PC-9 (cell line): ENCODE measurements around the gene LYZL6. TPM values are rescaled to one million over a fixed set of nuclear protein-coding genes. Genes with fewer than 3 reads are reported as not detected.

Experiments
- BruUV-seq: library from RNA; stranded (reverse); fragments of 400-500 nt; replicated peaks from 2 replicates; lab custom pipeline; 2021; lab: Mats Ljungman, UMichigan
- CTCF ChIA-PET: fragments of 300-600 bp; sonication (Branson Sonifier 250); formaldehyde crosslinking; loops from one replicate; lab custom pipeline; 2022; ENCODE audit warnings: antibody characterized with exemption; lab: Charles Lee
- POLR2A ChIA-PET: fragments of 300-600 bp; sonication (Branson Sonifier 250); formaldehyde crosslinking; loops from one replicate; lab custom pipeline; 2022; ENCODE audit warnings: antibody characterized with exemption; ENCODE audit not compliant: unreplicated experiment; lab: Charles Lee
- DNase-seq, 2 experiments: peaks; one replicate each; pipeline versions ENCODE4 v3.0.0 to v3.0.0-alpha.2; 2015 to 2022; ENCODE audit warnings: mixed read lengths in 1 of 2
- H2AFZ ChIP-seq: fragments of 200-600 bp; sonication (generic); 2 replicates; pipeline ENCODE4 v1.8.1; 2017; ENCODE audit warnings: antibody characterized with exemption
- H3F3A ChIP-seq: fragments of 200-600 bp; sonication (generic); 2 replicates; pipeline ENCODE4 v1.8.1; 2017; ENCODE audit warnings: antibody characterized with exemption, mild to moderate bottlenecking, low read depth; ENCODE audit not compliant: insufficient read depth
- H3K27ac ChIP-seq: fragments of 200-600 bp; sonication (generic); 2 replicates; pipeline ENCODE4 v1.6.1; 2016; ENCODE audit warnings: mixed run types
- H3K27me3 ChIP-seq: fragments of 200-600 bp; sonication (generic); 2 replicates; pipeline ENCODE4 v1.6.1; 2016; ENCODE audit warnings: low read depth, mixed run types; ENCODE audit not compliant: insufficient read depth
- H3K36me3 ChIP-seq: fragments of 200-600 bp; sonication (generic); 2 replicates; pipeline ENCODE4 v1.6.1; 2016; ENCODE audit warnings: low read depth, mixed run types
- H3K4me1 ChIP-seq: fragments of 200-600 bp; sonication (generic); replicated peaks from 2 replicates; pipeline ENCODE4 v1.6.1; 2016; ENCODE audit warnings: mixed run types; ENCODE audit not compliant: insufficient read depth
- H3K4me2 ChIP-seq: fragments of 200-600 bp; sonication (generic); 2 replicates; pipeline ENCODE4 v1.6.1; 2017; ENCODE audit warnings: mixed run types
- H3K4me3 ChIP-seq: fragments of 200-600 bp; sonication (generic); 2 replicates; pipeline ENCODE4 v1.6.1; 2016; ENCODE audit warnings: mixed run types
- H3K79me2 ChIP-seq: fragments of 200-600 bp; sonication (generic); 2 replicates; pipeline ENCODE4 v1.6.1; 2017; ENCODE audit warnings: low read depth, mixed run types
- H3K9me2 ChIP-seq: fragments of 200-600 bp; sonication (generic); 2 replicates; pipeline ENCODE4 v1.8.1; 2017; ENCODE audit warnings: mild to moderate bottlenecking; ENCODE audit not compliant: insufficient read depth
- H3K9me3 ChIP-seq: fragments of 200-600 bp; sonication (generic); 2 replicates; pipeline ENCODE4 v1.8.1; 2016; ENCODE audit warnings: low read depth; ENCODE audit not compliant: insufficient read depth
- H4K20me1 ChIP-seq: fragments of 200-600 bp; sonication (generic); 2 replicates; pipeline ENCODE4 v1.8.1; 2017; ENCODE audit not compliant: insufficient read depth
- CTCF ChIP-seq: fragments of 200-600 bp; sonication (generic); conservative IDR thresholded peaks from 2 replicates; pipeline ENCODE4 v1.6.1; 2017; ENCODE audit warnings: mixed run types, antibody characterized with exemption, mild to moderate bottlenecking, moderate library complexity
- EZH2 ChIP-seq: fragments of 200-600 bp; sonication (generic); IDR thresholded peaks from 2 replicates; pipeline ENCODE4 v1.8.0; 2017; ENCODE audit warnings: antibody characterized with exemption, low read depth
- intact Hi-C: fragments of 100-400 bp; cut with micrococcal nuclease; formaldehyde crosslinking; loops from one replicate; pipeline ENCODE4 v1.10.0; 2022; ENCODE audit not compliant: unreplicated experiment
- total RNA-seq: library from RNA; stranded (reverse); gene quantifications from 2 replicates; pipeline ENCODE4 v1.2.3, GENCODE V29; 2021

Gene LYZL6
- total RNA-seq, 1 experiment from 2014 or later: not detected

DNA sequence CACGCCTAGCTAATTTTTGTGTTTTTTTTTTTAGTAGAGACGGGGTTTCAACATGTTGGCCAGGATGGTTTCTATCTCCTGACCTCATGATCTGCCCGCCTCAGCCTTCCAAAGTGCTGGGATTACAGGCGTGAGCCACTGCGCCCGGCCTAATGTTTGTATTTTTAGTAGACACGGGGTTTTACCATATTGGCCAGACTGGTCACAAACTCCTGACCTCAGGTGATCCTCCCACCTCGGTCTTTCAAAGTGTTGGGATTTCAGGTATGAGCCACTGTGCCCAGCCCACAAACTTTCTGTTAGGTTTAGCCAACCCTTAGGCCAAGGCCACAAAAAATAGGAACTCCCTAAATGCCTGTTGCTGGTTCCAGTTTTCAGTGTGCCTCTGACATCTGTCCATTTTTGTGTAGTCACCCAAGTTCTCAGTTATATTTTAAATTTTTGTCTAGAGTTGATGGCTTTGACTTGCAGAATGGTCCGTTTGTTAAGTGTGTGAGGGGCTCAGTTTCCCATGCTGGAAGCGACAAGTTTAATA, 25.1 kb upstream of the LYZL6 start:
- no peak overlapping the region for H3K4me3 ChIP-seq
- H3F3A ChIP-seq: no peaks in the 10 kb centered on the region
- intact Hi-C loops: loop anchor here (1.0 to 2.0 kb wide), 2 partner anchors 181 to 514 kb away; no protein-coding TSS in a partner anchor
- no peak for DNase-seq
- no peak overlapping the region for H3K27ac ChIP-seq
- H3K4me2 ChIP-seq: no peak overlapping the region
- ChIA-PET POLR2A (no interaction called here), CTCF (interaction anchor here (1.6 kb wide), 1 partner anchor 515 kb away, joined by 8 read pairs; no protein-coding TSS in a partner anchor)
- H4K20me1 ChIP-seq: no peaks in the 10 kb centered on the region
- H2AFZ ChIP-seq: no peak overlapping the region
- TF ChIP-seq CTCF: no peak
- no peak for TF ChIP-seq EZH2
- BruUV-seq: no TSS peak
- H3K36me3 ChIP-seq: no peaks in the 10 kb centered on the region
- H3K9me2 ChIP-seq: no peaks in the 10 kb centered on the region
- H3K9me3 ChIP-seq: no peaks in the 10 kb centered on the region
- peaks cover 54% of the 10 kb centered on the region; the same call in 1 of the 2 replicates for H3K27me3 ChIP-seq
- no peaks in the 10 kb centered on the region for H3K4me1 ChIP-seq
- H3K79me2 ChIP-seq: no peaks in the 10 kb centered on the region

- no peaks in the 10 kb centered on the region for H3K79me2 ChIP-seq
- no peak overlapping the region for H3K4me3 ChIP-seq
- BruUV-seq: no TSS peak
- no peaks in the 10 kb centered on the region for H3K4me1 ChIP-seq
- H4K20me1 ChIP-seq: no peaks in the 10 kb centered on the region
- no peak for DNase-seq
- intact Hi-C loops: no loop called here
- TF ChIP-seq CTCF (no peak), EZH2 (no peak)
- no peak overlapping the region for H3K27ac ChIP-seq
- H3K27me3 ChIP-seq: peaks cover 56% of the 10 kb centered on the region; the same call in 1 of the 2 replicates
- H3K4me2 ChIP-seq: no peak overlapping the region
- H3K36me3 ChIP-seq: no peaks in the 10 kb centered on the region
- no peak overlapping the region for H2AFZ ChIP-seq
- POLR2A ChIA-PET: no interaction called here
- no peaks in the 10 kb centered on the region for H3F3A ChIP-seq
- H3K9me2 ChIP-seq: no peaks in the 10 kb centered on the region
- CTCF ChIA-PET: no interaction called here
- H3K9me3 ChIP-seq: no peaks in the 10 kb centered on the region
Measured at GRCh38 chr17:35965272-35965671, 21.8 kb upstream of the LYZL6 start.

GRCh38 chr17:35963663-35964062, 20.1 kb upstream of the LYZL6 start:
- no peaks in the 10 kb centered on the region for H3F3A ChIP-seq
- H3K4me1 ChIP-seq: no peaks in the 10 kb centered on the region
- no peak overlapping the region for H2AFZ ChIP-seq
- BruUV-seq: no TSS peak
- CTCF ChIA-PET: no interaction called here
- H3K9me3 ChIP-seq: no peaks in the 10 kb centered on the region
- no peaks in the 10 kb centered on the region for H3K36me3 ChIP-seq
- no peaks in the 10 kb centered on the region for H4K20me1 ChIP-seq
- POLR2A ChIA-PET: no interaction called here
- DNase-seq: no peak
- no peak for TF ChIP-seq CTCF
- TF ChIP-seq EZH2: no peak
- H3K4me2 ChIP-seq: no peak overlapping the region
- no peak overlapping the region for H3K27ac ChIP-seq
- H3K4me3 ChIP-seq: no peak overlapping the region
- intact Hi-C loops: no loop called here
- H3K9me2 ChIP-seq: no peaks in the 10 kb centered on the region
- H3K27me3 ChIP-seq: peaks cover 55% of the 10 kb centered on the region
- no peaks in the 10 kb centered on the region for H3K79me2 ChIP-seq
